GM21723 (cell line): ENCODE measurements around the gene ETS1.
A peak's percentile ranks its signal among the peaks of the same experiment; 100 is the strongest.

ENCODE experiments used
- ATAC-seq: cut with Tn5 transposase; IDR thresholded peaks from one replicate; pipeline ENCODE4 v1.9.1; 2021; ENCODE audit warnings: mild to moderate bottlenecking, moderate library complexity; ENCODE audit not compliant: unreplicated experiment

The ETS1 gene

DNA sequence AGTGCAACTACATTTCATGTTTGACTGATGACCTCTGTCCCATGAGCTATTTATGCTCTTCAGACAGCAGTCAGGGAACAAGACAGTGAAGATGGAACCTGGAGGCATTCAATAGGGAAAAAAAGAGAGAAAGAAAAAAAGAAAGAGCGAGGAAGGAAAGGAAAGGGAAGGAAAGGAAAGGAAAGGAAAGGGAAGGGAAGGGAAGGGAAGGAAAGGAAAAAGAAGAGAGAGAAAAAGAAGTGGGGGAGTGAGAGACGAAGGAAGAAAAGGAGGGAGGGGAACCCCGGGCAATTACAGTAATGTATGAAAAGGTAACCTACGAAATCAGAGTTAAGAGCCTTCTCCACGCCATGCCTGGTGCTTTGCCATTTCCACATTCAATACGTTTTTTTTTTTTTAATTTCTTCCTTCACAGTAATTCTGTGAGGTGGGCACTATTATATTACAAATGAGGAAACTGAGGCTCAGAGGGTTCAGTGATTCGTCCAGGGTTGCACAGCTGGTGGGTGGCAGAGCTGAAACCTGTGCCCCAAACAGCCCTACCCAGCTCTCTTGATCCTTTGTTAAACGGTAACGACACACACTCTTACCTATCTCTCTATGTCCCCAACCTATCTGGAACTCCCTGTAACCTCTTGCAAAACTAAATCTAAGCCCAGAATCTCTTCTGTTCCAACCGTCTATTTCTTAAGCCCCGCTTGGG lies 39.3 kb downstream of the ETS1 start:
- no peak for ATAC-seq

DNA sequence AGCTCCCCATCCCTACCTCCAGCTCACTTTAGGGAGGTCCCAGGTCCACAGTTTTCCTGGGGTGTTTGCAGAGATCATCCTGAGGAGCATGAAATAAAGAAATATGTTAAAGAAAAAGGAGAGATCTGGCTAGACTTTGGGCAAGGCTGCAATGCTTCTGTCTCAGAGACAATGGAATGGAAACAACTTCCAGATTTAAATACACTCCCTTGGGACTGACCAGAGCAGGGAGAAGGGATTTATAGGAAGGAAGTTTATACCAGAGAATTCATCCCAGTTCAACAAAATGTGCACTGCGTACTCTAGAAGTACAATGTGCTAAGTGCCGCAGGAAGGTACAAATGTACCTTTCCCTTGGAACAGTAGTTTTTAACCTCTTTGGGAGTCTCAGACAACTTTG lies 40.4 kb downstream of the ETS1 start:
- no peak for ATAC-seq

DNA sequence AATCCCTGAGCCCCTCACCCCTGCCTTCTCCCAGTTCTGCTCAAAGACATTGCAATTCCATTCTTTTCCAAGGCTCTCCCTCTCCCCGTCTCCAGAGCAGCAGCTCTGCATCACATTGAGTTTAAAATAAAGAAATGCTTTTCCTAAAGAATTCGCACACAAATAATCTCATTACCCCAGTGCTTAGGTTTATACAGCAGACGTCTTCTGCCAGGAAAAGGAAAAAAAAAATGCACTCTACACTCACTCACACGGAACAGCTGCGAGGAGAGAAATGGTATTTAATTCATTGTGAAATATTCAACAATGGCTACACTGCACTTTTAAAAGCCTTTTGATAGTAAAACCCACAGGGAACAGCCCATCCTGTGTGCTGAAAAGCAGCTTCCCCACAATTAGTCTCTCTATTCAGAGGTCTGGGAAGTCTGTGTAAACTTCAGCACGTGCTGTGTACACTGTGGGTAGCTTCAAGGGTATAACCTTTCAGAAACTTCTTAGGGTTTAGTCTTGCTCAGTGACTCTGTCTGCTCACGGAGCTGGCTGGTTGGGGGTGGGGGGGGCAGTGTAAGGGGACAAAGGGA lies 42.8 kb downstream of the ETS1 start:
- ATAC-seq, result no peak

DNA sequence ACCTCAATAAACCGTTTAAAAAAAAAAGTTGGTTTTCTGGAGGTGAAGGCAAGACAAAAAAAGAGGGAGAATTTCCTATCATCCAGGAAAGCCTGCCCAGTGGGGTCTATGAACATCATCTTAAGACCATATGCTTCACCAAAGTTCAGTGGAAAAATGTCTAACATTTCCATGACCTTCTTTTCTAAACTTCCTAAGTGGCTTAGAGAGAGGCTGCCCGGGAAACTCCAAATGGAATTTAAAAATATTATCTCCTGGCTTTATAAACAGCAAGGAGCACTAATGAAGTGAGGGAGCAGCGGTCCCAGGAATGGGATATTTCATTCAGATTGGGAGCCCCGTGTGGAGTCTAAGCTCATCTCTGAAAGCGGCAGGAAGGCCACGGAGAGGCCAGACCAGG lies 46.9 kb downstream of the ETS1 start:
- no peak for ATAC-seq

DNA sequence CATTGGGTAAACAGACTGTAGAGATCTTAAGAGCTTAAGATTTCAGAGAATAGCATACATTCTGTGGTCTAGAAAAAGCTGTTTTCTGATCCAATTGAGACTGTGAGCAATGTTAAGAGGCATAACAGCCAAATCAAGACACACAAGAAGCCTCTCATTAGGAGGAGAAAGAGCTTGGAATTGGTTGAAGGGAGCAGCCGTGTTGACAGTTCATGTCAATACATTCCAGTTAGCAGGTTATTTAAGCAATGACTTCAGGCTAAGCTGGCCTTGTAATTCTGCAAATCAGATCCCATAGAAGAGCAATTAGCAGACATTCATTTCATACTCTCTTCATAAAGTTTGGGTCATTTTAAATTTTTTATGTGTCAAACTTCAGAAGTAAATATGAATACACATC lies 50.9 kb downstream of the ETS1 start:
- no peak for ATAC-seq

DNA sequence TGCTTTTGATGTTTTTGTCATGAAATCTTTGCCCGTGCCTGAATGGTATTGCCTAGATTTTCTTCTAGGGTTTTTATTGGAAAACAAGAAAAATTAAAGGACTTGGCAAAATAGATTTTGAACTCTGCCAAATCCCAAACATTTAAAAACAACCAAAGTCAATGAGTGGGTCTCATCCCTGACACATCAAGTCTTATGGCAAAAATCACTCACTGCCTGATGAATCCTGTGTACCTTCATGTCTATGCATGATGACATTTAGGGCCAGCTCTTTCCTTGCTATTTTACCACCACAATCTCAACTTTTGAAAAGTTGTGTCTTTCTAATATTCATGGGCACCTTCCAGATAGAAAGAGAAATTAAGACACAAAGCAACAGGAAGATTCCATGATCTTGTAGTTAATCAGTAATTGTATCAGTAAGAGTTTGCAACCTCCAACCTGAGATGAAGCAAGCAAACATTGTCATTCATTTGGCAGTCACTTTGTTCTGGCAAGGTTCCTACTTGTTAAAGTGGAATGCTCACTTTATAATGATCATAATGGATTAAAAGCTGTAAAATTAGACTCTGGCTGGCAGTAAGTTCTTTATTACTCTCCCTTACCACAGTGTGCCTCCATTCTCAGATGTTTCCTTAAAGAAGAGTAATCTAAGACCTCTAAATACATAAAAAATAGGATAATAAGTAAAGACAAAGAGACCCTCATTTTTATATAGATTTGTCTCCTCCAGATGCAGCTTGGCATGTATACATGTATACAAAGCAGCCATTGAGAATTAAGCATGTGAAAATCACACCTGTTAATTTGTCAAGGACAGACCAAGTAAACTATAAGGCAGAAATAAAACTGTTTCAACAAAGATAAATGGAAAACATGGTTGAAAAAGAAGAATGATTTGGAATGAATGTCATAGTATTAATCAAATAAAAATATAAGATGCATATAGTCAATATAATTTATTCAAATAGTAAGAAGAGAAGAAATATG lies 51.6 kb downstream of the ETS1 start:
- ATAC-seq, result no peak

DNA sequence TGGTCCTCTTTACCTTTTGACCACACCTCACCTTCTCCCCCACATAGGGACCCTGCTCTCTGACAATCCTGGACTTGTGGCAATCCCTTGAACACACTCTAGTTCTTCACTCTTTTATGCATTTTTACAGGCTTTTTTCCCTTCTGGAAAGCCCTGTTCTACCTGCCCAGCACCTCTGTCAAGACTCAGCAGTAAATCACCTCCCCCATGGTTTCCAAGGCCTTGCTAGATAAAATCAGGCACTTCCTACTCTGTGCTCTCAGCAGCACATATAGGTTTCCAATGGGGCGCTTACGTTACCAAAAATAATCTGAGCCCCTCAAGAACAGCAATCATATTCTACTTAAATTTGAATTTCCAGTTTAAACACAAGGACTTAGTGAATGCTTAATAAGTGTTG lies 53.9 kb downstream of the ETS1 start:
- ATAC-seq, result no peak

DNA sequence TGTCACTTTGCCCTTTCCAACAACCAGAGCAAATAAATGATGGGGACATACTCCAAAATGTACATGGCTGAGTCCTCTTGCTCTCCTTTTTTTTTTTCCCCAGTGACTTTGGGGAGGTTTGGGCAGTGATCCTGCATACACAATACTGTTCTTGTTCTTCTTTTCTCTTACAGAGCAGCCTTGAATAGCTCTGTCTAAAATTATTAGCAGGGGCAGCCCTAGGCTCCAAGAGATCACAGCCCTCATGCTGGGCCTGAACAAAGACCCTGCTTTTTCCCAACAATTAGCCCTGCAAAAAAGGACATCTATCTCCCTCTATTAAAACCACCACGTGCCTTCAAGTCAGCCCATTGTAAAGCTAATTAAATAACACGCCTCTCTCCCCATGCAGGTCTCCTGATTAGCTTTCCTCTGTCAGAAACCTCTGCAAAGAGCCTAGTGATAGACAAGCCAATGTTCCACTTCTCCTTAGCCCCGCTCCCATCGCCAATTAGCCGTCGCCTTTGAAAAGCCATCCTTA lies 54.7 kb downstream of the ETS1 start:
- no peak for ATAC-seq

DNA sequence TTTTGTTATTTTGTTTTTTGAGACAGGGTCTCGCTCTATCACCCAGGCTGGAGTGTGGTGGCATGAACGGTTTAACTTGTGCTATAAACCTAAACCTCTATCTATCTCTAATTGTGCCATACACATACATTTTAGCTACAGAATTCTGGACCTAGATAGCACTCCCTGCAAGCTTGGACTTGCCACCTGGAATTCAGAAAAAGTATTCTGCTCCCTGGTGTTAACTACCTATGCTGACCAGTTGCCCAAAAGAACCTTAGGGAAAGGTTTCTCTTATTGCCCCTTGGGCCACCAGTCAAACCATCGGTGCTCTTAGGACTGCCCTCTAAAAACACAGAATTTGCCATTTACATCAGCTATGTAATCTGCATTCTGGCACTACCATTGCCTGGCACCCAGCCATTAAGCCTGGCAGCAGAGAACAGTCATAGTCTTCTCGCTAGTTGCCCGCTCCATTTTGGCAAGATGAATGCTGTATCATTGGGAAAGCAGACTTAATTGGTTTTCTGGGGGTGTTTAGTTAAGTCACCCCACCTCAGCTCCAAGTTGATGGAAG lies 55.3 kb downstream of the ETS1 start:
- no peak for ATAC-seq

DNA sequence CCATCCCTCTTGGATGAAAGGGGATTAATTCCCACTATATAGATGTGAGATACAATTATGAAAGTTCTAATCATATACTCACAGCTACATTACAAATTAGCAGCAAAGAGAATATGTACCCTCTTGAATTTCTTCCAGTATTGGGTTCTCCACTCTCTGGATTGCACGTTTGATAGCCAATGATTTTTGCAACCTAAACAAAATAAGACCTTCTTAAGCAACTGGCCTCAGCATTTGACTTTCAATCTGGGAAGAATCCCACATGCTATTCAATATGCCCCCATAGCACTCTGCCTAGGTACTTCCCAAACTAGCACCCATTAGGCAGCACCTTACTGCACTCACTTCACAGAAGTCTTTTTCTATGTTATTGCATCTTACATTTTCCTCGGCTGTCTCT lies 55.8 kb downstream of the ETS1 start:
- ATAC-seq, result no peak

DNA sequence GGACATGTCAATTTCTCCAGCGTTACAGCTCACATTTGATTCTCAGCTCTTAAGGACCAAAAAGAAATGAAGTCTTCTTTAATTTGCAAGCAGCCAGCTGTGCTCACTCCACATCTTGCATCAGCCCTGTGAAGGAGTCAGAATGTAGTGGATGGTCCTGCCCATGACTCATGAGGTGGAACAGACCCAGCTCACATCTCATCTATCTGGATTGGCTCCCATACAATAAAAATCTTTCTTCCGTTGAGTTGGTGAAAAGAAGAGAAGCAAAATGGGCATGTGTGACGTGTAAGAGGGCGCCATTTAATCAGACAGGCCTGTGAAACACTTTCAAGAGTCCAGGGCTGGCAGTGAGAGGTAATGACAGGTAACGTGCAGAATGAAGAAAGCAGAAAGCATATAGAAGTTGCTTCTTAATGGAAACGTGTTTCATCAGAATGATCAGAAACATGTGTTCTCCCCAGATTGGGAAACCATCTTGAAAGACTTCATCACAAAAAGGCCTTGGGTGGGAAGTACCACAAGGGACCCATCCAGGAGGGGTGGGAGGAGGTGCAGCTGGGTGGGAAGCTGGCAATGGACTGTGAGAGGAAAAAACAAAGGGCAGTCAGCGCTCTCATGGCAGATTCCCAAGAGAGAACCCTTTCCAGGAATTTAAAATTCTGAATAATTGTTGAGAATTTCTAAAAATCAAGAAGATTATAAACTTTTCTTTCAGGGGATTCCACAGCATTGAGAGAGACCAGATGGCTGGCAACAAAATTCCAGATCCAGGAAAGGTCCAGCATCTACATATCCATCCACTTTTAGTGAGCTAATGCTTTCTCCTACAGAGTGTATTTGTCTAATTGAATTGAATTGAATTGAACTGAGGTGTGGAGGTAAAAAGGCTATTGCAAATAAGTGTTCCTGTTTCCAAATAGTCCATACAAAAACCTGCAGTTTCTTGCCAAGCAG lies 57.0 kb downstream of the ETS1 start:
- ATAC-seq, result no peak

DNA sequence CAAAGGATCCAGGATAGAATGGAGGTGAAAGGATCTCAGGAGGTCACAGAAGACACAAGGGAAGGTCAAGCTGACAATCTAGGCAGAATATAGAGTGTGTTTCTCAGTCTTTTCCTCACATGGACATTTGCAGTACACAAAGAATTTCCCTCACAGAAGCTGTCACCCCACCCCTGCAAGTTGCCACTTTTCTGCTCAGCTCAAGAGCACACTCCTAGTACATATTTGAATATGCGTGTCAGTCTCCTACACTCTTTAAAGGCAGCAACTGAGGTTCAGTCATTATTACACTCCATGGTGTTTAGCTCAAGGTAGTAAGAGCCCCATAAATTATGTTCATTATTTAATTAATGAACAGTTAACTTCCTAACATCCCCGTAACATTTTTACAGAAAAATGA lies 59.1 kb downstream of the ETS1 start:
- ATAC-seq, result no peak

DNA sequence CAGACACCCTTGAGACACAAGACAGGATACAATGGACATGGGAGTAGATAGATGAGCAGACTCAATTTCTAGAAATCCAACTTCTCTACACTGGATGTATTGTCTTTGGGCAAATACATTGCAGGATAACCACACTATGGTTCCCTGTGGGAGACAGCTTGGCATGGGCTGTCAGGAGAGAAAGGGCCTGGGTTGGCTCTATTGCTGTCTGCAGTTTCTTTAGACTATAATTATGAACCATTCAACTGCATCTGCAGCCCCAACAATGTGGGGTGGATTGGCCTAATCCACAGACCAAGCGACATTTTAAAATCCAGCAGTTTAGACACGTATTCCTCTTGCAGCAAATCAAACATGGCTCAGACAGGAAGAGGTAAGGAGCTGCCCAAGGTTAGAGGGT lies 60.3 kb downstream of the ETS1 start:
- no peak for ATAC-seq

DNA sequence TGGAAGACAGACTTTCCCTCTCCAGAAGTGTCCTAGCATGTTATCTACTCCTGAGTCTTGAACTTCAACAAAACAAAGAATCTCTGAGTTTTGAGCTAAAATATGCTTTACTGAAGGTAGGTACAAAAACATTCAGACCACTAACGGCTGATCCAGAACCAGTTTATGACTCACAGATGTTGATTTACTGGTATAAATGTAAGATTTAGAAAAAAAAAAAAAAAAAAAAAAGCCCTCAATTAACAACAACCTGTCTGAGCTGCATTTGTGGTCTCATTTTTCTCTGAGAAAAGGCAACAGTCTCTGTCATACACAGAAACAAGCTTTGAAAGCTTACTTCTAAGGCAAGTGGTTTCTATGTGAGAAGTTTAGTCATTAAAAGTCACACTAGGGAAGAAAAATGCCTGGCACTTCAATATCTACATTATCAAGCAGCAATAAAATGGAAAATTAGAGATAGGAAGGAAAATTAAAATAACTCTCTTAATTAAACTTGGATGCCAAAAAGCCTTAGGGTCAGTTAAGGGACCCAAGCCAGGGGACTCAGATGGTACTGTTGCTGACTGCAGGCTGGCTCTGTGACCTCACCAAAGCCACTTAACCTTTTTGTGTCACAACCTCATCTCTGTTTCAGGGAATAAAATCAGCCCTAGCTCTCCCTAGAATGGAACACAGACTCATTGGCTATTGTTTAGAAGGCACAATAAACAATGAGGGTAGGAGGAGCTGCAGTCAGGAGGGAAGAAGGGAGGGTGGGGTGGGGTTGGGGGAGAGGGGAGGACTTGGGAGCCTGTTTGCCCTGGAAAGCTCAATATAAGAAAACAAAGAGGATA lies 61.7 kb downstream of the ETS1 start:
- ATAC-seq, result no peak

DNA sequence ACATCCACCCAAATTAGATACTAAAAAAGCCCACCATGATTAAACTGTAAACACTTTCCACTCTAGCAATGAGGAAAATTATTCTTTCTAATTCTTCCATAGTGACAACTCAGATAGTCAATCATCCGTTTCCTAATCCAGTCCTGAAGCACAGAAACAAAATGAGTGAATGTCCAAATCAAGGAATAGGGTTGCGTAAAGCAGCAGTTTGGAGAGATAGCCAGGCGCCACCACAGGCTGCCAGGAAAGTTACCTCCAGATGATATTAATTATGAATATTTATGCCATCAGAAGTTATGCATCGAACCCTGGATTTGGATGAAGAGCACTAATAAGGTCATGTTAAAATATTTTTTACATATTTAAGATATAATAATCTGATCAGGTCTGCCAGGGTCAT lies 63.2 kb downstream of the ETS1 start:
- ATAC-seq, result no peak

DNA sequence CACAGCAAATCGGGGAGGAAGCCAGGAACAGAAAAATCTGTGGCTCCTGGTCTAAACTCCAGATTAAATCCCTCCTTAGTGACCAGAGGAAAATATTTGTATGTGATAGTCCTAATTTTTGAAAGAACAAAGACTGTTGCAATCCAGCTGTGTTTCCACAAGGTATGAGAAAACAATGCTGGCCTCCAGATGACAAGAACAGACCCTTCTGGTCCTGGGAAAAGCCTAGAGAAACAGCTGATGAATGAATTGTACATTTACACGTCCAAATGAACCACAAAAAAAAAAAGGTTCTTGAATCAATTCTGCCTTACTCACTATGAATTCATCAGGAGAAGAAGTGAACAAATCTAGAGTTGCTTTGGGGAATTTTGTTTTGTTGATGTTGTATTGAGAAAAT lies 63.7 kb downstream of the ETS1 start:
- no peak for ATAC-seq

DNA sequence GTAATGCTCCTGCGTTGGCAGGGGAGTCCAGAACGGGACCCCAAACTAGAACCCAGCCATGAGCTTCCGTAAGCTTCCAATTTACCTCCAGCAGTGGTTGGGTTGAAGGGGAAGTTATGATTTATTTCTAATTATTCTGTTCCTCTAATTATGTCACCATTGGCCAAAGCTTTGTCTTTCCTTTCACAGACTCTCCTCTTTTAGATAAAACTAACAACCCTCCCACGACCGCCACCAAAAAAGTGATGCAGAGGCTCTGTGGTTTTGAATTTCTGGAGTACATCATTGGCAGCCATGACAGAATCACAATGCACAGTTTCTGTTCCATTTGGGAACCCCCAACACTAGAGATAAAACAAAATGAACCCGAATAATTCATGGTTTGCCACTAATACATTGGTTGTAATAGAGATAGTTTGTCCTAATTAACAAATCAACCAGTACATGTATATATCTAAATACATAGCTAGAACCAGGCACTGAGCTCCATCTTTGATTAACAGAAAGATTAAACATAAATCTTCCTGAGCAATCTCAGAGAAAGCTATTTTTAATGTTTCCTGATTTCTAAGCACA lies 64.3 kb downstream of the ETS1 start:
- ATAC-seq, result no peak

DNA sequence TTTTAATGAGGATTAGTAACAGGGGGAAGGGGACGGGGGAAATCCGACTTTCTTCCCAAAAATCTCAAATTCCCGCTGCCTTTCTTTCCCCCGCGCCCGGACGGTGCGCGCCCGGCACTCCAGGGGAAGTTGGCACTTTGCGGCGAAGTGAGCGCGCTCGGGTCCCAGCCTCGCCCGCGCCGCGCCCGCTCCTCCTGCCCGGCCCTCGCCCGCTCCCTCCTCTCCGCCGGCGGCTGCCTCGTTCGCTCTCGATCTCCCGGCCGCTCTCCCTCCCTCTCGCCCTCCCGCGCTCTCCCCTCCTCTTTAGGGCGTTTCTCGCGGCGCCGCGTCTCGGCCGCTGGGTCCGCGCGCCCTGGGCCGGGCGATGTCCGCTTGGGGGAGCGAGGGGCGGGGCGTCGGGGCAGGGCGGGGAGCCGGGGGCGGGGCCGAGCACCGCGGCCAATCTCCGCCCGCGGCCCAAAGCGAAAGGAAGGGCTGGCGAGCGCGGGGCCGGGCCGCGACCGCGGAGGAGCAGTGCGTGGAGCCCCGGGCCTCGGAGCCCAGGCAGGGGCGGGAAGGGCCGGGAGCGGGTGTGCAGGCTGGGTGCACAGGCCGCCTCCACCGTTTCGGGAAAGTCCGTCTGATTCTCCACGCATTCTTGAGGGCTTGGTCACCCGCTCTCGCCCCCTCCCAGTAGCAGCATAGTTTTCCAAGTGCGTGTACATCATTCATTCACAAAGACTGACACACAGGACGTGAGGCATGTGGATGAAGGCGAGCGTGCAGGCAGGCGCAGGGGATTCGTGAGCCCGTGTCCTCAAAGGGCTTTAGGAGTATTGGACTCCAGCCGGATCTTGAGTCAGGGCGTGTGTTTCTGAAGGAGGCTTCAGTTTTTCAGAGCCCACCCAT lies 65.1 kb downstream of the ETS1 start:
- peak; percentile 81 for ATAC-seq
